Measurements from ENCODE around the gene SPRR2F.

Gene SPRR2F, protein sequence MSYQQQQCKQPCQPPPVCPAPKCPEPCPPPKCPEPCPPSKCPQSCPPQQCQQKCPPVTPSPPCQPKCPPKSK

DNA sequence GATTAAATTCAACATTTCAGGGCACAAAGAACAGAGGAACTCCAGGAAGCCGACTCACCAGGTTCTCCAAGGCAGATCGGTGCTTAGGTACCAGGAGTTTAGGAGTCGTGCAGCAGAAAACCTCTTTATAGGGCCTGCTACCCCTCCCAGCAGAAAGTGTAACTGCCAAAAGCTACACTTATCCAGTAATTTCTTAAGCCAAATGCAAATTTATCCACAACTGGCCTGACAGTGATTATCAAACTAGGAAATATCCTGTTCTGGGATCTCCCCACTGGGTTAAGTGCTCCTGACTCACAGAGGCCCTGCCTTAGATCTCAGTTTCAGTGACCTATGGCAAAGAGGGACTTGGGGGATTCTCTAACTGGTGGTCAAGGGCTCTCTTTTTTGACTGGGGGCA is at the start of gene SPRR2F:
Gene SPRR2F, minus strand, starts transcription at position 101 of the 400 bp plus-strand sequence. CDS start 783 bp downstream, outside the sequence.
- H3K27me3 ChIP-seq (replicated peaks): no peaks in the 10 kb centered on the region

DNA sequence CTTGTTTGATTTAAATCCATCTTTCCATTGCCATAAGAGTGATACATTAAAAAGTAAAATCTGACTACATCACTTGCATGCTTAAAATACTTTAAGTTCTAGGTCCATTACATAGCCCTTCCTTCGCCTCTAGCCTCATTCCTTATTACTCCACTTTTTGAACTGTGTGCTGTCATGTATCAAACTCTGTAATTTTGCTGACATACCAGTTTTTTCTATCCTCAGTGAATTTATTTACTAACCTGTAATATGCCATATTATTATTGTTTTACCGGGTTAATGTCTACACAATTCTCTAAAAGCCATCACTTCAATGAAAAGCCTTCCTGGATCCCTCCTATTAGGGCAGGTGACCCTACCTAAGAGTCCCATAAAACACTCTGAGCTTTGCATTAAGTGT is 42.2 kb upstream of the SPRR2F start:
- TF ChIP-seq, protein P1, sequence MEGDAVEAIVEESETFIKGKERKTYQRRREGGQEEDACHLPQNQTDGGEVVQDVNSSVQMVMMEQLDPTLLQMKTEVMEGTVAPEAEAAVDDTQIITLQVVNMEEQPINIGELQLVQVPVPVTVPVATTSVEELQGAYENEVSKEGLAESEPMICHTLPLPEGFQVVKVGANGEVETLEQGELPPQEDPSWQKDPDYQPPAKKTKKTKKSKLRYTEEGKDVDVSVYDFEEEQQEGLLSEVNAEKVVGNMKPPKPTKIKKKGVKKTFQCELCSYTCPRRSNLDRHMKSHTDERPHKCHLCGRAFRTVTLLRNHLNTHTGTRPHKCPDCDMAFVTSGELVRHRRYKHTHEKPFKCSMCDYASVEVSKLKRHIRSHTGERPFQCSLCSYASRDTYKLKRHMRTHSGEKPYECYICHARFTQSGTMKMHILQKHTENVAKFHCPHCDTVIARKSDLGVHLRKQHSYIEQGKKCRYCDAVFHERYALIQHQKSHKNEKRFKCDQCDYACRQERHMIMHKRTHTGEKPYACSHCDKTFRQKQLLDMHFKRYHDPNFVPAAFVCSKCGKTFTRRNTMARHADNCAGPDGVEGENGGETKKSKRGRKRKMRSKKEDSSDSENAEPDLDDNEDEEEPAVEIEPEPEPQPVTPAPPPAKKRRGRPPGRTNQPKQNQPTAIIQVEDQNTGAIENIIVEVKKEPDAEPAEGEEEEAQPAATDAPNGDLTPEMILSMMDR (IDR thresholded peaks at IDR 0.05; ENCODE audit: low read depth, low read length, missing control alignments): no peak
- H3K36me3 ChIP-seq (replicated peaks): no peaks in the 10 kb centered on the region
- no peak overlapping the region for H3K27ac ChIP-seq
- H3K4me3 ChIP-seq (ENCODE audit: low read depth, low read length): no peak overlapping the region
- in situ Hi-C loops (cut with HindIII; ENCODE audit: low pct_ligation_motif_present, low sequenced_read_pairs): no loop called here
- H3K27me3 ChIP-seq (replicated peaks): no peaks in the 10 kb centered on the region
- DNase-seq: no peak

More for the DNA sequence above, at the start of gene SPRR2F:
- DNase-seq: no peak
- H3K36me3 ChIP-seq (replicated peaks): no peaks in the 10 kb centered on the region
- no peak within 1 kb of the TSS for H3K4me3 ChIP-seq (ENCODE audit: low read depth, low read length)
- TF ChIP-seq, protein P1 (IDR thresholded peaks at IDR 0.05; ENCODE audit: low read depth, low read length, missing control alignments): no peak
- in situ Hi-C loops (cut with HindIII; ENCODE audit: low pct_ligation_motif_present, low sequenced_read_pairs): no loop called here
- H3K27ac ChIP-seq: no peak within 1 kb of the TSS

DNA sequence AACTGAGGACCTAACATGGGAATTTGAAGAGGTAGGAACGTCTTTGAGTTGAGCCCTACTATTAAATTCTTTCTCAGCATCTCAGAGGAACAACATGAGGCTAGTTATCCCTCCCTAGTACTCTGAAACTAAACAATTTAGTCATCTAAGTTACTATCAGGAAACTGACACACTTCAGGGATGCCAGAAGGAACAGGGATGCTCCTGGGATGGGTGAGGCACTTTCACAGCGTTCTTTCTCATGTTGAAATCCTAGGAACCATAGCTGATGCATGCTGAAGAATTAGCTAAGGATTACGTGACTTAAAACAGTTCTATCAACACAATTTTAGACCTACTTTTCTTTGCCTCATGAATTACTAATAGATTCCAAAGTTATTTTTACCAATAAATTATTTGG is 39.2 kb upstream of the SPRR2F start:
- H3K27me3 ChIP-seq (replicated peaks): no peaks in the 10 kb centered on the region
- H3K27ac ChIP-seq: no peak overlapping the region
- H3K4me3 ChIP-seq (ENCODE audit: low read depth, low read length): no peak overlapping the region
- in situ Hi-C loops (cut with HindIII; ENCODE audit: low pct_ligation_motif_present, low sequenced_read_pairs): no loop called here
- TF ChIP-seq, protein P1 (IDR thresholded peaks at IDR 0.05; ENCODE audit: low read depth, low read length, missing control alignments): no peak
- H3K36me3 ChIP-seq (replicated peaks): no peaks in the 10 kb centered on the region
- DNase-seq: no peak

DNA sequence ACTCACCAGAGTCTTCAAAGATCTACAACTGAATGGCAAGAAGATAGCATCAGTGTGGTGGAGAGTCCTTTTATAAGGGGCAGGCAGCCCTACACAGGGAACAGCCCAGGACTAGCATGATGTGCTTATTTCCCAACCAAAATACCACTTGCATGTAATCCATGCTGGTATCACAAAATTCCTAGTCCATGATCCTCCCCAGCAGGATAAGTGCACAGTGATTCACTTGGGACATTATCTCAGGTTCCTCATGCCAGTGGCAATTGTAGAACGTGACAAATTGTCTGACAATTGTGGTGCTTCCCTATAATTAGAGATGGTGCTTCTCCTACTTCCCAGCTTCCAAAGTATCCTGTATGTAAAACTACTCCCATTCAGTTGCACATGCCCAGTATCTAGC is 37.5 kb upstream of the SPRR2F start, which contains the start of gene SPRR2G:
Gene SPRR2G, minus strand, starts transcription at position 45 of the 400 bp plus-strand sequence. CDS start 780 bp downstream, outside the sequence.
- no peak within 1 kb of the TSS for H3K27ac ChIP-seq

DNA sequence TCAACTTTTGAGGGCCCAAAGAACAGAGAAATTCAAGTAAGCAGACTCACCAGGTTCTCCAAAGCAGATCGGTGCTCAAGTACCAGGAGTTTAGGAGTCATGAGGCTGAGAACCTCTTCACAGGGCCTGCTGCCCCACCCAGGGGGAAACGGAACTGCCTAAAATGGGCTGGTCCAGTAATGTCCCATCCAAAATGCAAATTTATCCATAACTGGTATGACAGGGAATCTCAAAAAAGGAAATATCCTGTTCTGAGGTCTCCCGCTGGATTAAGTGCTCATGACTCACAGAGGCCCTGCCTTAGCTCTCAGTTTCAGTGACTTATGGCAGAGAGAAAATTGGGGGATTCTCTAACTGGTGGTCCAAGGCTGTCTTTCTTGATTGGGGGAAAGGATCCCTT is 28.1 kb upstream of the SPRR2F start:
- TF ChIP-seq, protein P1 (IDR thresholded peaks at IDR 0.05; ENCODE audit: low read depth, low read length, missing control alignments): no peak
- H3K27ac ChIP-seq: no peak overlapping the region
- H3K4me3 ChIP-seq (ENCODE audit: low read depth, low read length): no peak overlapping the region
- DNase-seq: no peak
- H3K27me3 ChIP-seq (replicated peaks): no peaks in the 10 kb centered on the region
- in situ Hi-C loops (cut with HindIII; ENCODE audit: low pct_ligation_motif_present, low sequenced_read_pairs): no loop called here
- no peaks in the 10 kb centered on the region for H3K36me3 ChIP-seq (replicated peaks)

More for the DNA sequence above, 37.5 kb upstream of the SPRR2F start, which contains the start of gene SPRR2G:
- H3K36me3 ChIP-seq (replicated peaks): no peaks in the 10 kb centered on the region
- TF ChIP-seq, protein P1 (IDR thresholded peaks at IDR 0.05; ENCODE audit: low read depth, low read length, missing control alignments): no peak
- H3K4me3 ChIP-seq (ENCODE audit: low read depth, low read length): no peak within 1 kb of the TSS
- in situ Hi-C loops (cut with HindIII; ENCODE audit: low pct_ligation_motif_present, low sequenced_read_pairs): no loop called here
- no peaks in the 10 kb centered on the region for H3K27me3 ChIP-seq (replicated peaks)
- DNase-seq: no peak

DNA sequence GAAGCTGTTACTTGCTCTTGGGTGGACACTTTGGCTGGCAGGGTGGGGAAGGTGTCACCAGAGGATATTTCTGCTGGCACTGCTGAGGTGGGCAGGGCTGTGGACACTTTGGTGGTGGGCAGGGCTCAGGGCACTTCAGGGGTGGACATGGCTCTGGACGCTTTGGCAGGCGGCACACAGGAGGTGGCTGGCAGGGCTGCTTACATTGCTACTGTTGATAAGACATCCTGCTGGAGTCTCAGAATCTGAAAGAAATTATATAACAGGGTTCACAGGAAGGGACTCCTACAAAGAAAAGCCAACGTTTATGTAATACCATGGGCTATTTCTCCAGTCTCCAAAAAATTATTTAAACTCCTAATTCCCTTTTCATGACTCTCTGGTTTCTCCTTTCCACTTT is 27.2 kb upstream of the SPRR2F start:
- DNase-seq: no peak
- in situ Hi-C loops (cut with HindIII; ENCODE audit: low pct_ligation_motif_present, low sequenced_read_pairs): no loop called here
- H3K27ac ChIP-seq: no peak overlapping the region
- TF ChIP-seq, protein P1 (IDR thresholded peaks at IDR 0.05; ENCODE audit: low read depth, low read length, missing control alignments): no peak
- no peaks in the 10 kb centered on the region for H3K36me3 ChIP-seq (replicated peaks)
- no peaks in the 10 kb centered on the region for H3K27me3 ChIP-seq (replicated peaks)
- H3K4me3 ChIP-seq (ENCODE audit: low read depth, low read length): no peak overlapping the region

Data from brain microvascular endothelial cell (primary cell).